DND-41 (cell line): ENCODE data around the gene MYL4.
"Not testable (repeated sequence)": the region's sequence is repeated elsewhere in the genome, so short reads cannot be mapped to it uniquely, and the experiment has no call there.

ENCODE experiments used
- ATAC-seq: fragments of 200-7000 bp; cut with Tn5 transposase; 3 replicates; pipeline ENCODE4 v1.9.1; 2021; ENCODE audit warnings: low read depth; ENCODE audit not compliant: insufficient read depth
- DNase-seq: peaks from one replicate; pipeline ENCODE4 v3.0.0-alpha.2; 2020
- H2AFZ ChIP-seq: 2 replicates; pipeline ENCODE4 v1.6.0; 2012; ENCODE audit warnings: low read depth, low read length
- H3K27ac ChIP-seq: 2 replicates; pipeline ENCODE4 v1.5.1; 2012; ENCODE audit warnings: low read length, inconsistent platforms
- H3K27me3 ChIP-seq: fragments of 200-600 bp; sonication (generic); 2 replicates; pipeline ENCODE4 v1.6.0; 2012; ENCODE audit warnings: low read length, mild to moderate bottlenecking, inconsistent platforms; ENCODE audit not compliant: insufficient read depth, poor library complexity
- H3K36me3 ChIP-seq: 2 replicates; pipeline ENCODE4 v1.5.1; 2012; ENCODE audit warnings: low read length, inconsistent platforms; ENCODE audit not compliant: insufficient read depth
- H3K4me1 ChIP-seq: 2 replicates; pipeline ENCODE4 v1.5.1; 2012; ENCODE audit warnings: mild to moderate bottlenecking, low read length; ENCODE audit not compliant: insufficient read depth
- H3K4me2 ChIP-seq: 2 replicates; pipeline ENCODE4 v1.6.0; 2012; ENCODE audit warnings: mild to moderate bottlenecking, moderate library complexity, low read length, inconsistent platforms; ENCODE audit not compliant: insufficient read depth
- H3K4me3 ChIP-seq, 2 experiments: fragments of 200-600 bp in 1 of 2; shearing (Covaris generic) in 1 of 2; 2 replicates each; pipeline ENCODE4 v1.5.1; 2012 to 2016; ENCODE audit warnings: inconsistent platforms in 2 of 2, low read length in 2 of 2, mild to moderate bottlenecking in 2 of 2, low read depth in 1 of 2, moderate library complexity in 1 of 2
- H3K79me2 ChIP-seq: 2 replicates; pipeline ENCODE4 v1.6.0; 2012; ENCODE audit warnings: low read length, inconsistent platforms; ENCODE audit not compliant: insufficient read depth
- H3K9ac ChIP-seq: 2 replicates; pipeline ENCODE4 v1.6.0; 2012; ENCODE audit warnings: low read depth, mild to moderate bottlenecking, inconsistent platforms, low read length, moderate library complexity
- H3K9me3 ChIP-seq: 2 replicates; pipeline ENCODE4 v1.5.1; 2012; ENCODE audit warnings: low read length, moderate library complexity, mild to moderate bottlenecking, inconsistent platforms; ENCODE audit not compliant: insufficient read depth, severe bottlenecking
- H4K20me1 ChIP-seq: 2 replicates; pipeline ENCODE4 v1.6.0; 2012; ENCODE audit warnings: low read length; ENCODE audit not compliant: insufficient read depth
- EZH2 ChIP-seq: IDR thresholded peaks from 3 replicates; pipeline ENCODE4 v1.6.1; 2012; ENCODE audit warnings: borderline replicate concordance, low read depth, mild to moderate bottlenecking, moderate library complexity, low read length, inconsistent platforms; ENCODE audit not compliant: severe bottlenecking
- TF ChIP-seq, protein P1 (sequence below): IDR thresholded peaks from 2 replicates; pipeline ENCODE4 v1.5.1; 2012; ENCODE audit warnings: borderline replicate concordance, low read length, moderate library complexity, mild to moderate bottlenecking; ENCODE audit not compliant: poor library complexity, severe bottlenecking; ENCODE audit errors: extremely low read depth

The MYL4 gene

DNA sequence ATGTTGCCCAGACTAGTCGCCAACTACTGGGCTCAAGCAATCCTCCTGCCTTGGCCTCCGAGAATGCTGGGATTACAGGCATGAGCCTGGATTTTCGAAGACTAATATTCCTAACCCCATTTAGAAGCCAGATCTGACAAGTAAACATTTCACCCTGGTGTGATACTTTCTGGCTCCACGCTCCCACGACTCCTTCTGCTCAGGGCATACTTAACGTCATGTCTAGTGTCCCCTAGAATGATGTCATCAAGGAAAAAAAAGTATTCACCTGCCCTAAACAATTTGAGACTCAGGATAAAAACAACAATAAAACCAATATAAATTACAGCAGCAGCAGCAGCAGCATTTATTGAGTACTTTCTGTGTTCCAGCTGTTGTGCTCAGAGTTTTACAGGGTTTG, 57.6 kb downstream of the MYL4 start:
- H3K79me2 ChIP-seq, result no peaks in the 10 kb centered on the region
- H3K9me3 ChIP-seq, result peaks cover 5% of the 10 kb centered on the region
- H3K27me3 ChIP-seq, result no peaks in the 10 kb centered on the region
- H4K20me1 ChIP-seq, result no peaks in the 10 kb centered on the region; the same call in 1 of the 2 replicates
- no peak overlapping the region for H3K4me2 ChIP-seq
- no peak overlapping the region for H2AFZ ChIP-seq
- no peak overlapping the region for H3K9ac ChIP-seq
- ATAC-seq (no peak), DNase-seq (no peak)
- H3K4me1 ChIP-seq, result no peaks in the 10 kb centered on the region
- H3K4me3 ChIP-seq, result no peak overlapping the region
- TF ChIP-seq EZH2, result no peak
- H3K36me3 ChIP-seq, result no peaks in the 10 kb centered on the region
- H3K27ac ChIP-seq, result no peak overlapping the region

DNA sequence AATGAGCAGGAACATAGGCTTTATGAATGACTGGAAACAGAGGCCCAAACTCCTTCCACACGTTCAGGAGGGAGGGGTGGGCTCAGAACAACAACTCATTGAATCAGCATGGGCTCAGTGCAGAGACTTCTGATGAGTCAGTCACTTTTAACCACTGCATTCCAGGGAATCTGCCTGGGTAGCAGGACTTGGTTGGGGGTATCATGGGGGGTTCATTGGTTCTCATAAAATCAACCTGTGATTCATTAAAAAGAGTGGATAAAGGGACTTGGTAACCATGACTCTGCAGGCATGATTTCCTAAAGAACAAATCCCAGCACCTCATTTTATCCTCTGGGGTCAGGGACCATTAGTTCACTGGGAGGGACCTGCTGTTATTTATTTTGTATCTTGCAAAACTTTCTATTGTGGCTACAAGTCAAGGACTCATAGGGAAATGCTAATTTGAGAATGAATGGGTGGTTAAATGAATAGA, 58.2 kb downstream of the MYL4 start:
- Histone ChIP-seq H3K4me3 (no peak overlapping the region), H4K20me1 (no peaks in the 10 kb centered on the region; the same call in 1 of the 2 replicates), H3K4me1 (no peaks in the 10 kb centered on the region), H3K79me2 (no peaks in the 10 kb centered on the region), H3K27ac (no peak overlapping the region), H3K36me3 (no peaks in the 10 kb centered on the region), H3K9ac (no peak overlapping the region), H3K27me3 (no peaks in the 10 kb centered on the region), H3K4me2 (no peak overlapping the region), H2AFZ (no peak overlapping the region), H3K9me3 (peaks cover 5% of the 10 kb centered on the region)
- no peak for DNase-seq
- no peak for ATAC-seq
- no peak for TF ChIP-seq EZH2
- TF ChIP-seq, protein P1, sequence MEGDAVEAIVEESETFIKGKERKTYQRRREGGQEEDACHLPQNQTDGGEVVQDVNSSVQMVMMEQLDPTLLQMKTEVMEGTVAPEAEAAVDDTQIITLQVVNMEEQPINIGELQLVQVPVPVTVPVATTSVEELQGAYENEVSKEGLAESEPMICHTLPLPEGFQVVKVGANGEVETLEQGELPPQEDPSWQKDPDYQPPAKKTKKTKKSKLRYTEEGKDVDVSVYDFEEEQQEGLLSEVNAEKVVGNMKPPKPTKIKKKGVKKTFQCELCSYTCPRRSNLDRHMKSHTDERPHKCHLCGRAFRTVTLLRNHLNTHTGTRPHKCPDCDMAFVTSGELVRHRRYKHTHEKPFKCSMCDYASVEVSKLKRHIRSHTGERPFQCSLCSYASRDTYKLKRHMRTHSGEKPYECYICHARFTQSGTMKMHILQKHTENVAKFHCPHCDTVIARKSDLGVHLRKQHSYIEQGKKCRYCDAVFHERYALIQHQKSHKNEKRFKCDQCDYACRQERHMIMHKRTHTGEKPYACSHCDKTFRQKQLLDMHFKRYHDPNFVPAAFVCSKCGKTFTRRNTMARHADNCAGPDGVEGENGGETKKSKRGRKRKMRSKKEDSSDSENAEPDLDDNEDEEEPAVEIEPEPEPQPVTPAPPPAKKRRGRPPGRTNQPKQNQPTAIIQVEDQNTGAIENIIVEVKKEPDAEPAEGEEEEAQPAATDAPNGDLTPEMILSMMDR, result no peak

DNA sequence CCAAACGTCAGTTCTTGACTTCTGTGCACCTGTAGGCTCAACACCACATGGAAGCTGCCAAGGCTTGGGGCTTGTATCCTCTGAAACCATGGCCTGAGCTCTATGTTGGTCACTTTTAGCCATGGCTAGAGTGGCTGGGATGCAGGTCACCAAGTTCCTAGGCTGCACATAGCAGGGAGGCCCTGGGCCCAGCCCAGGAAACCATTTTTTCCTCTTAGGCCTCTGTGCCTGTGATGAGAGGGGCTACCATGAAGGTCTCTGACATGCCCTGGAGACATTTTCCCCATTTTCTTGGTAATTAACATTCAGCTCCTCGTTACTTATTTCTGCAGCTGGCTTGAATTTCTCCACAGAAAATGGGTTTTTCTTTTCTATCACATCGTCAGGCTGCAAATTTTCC, 59.8 kb downstream of the MYL4 start:
- not testable (repeated sequence) for H2AFZ ChIP-seq, H3K4me3 ChIP-seq, H3K4me2 ChIP-seq, DNase-seq, ATAC-seq, H3K9ac ChIP-seq, H3K9me3 ChIP-seq, H3K79me2 ChIP-seq, H3K27me3 ChIP-seq, H3K4me1 ChIP-seq, H3K27ac ChIP-seq, H3K36me3 ChIP-seq, H4K20me1 ChIP-seq

DNA sequence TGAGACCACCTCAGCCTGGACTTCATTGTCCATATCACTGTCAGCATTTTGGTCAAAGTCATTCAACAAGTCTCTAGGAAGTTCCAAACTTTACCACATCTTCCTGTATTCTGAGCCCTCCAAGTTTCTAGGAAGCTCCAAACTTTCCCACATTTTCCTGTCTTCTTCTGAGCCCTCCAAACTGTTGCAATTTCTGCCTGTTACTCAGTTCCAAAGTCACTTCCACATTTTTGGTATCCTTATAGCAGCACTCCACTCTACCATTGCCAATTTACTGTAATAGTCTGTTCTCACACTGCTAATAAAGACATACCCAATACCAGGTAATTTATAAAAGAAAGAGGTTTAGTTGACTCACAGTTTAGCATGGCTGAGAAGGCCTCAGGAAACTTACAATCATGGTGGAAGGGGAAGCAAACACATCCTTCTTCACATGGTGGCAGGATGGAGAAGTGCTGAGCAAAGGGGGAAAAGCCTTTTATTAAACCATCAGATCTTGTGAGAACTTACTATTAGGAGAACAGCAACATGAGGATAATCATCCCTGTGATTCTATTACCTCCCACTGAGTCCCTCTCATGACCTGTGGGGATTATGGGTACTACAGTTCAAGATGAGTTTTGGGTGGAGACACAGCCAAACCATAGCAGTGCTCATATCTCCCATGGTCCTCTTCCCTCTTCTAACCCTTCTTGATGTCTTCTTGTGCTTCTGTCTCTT, 60.6 kb downstream of the MYL4 start:
- H3K79me2 ChIP-seq, H2AFZ ChIP-seq, H3K27me3 ChIP-seq, H3K4me3 ChIP-seq, DNase-seq, ATAC-seq, H3K27ac ChIP-seq, H3K9ac ChIP-seq, H3K36me3 ChIP-seq, H3K9me3 ChIP-seq, H3K4me1 ChIP-seq, H3K4me2 ChIP-seq, H4K20me1 ChIP-seq: not testable (repeated sequence)
